Smooth muscle cell (in vitro differentiated cells): ENCODE measurements around the gene PSMD8. TPM values are rescaled to one million over a fixed set of nuclear protein-coding genes. Genes with fewer than 3 reads are reported as not detected.

Source experiments
- DNase-seq: peaks from one replicate; lab custom pipeline; 2025; ENCODE audit not compliant: unreplicated experiment; lab: John Stamatoyannopoulos, UW
- H2AFZ ChIP-seq: fragments of 200-600 bp; sonication (generic); 2 replicates; pipeline ENCODE4 v1.6.0; 2016; ENCODE audit warnings: antibody characterized with exemption, low read depth, mild to moderate bottlenecking
- H3F3A ChIP-seq: fragments of 200-600 bp; sonication (generic); 2 replicates; pipeline ENCODE4 v1.6.0; 2017; ENCODE audit warnings: antibody characterized with exemption, low read depth
- H3K27ac ChIP-seq: fragments of 200-600 bp; sonication (generic); 2 replicates; pipeline ENCODE4 v1.5.1; 2016; ENCODE audit warnings: low read depth, mild to moderate bottlenecking
- H3K27me3 ChIP-seq: fragments of 200-600 bp; sonication (generic); 2 replicates; pipeline ENCODE4 v1.6.1; 2016; ENCODE audit warnings: low read depth, mild to moderate bottlenecking
- H3K36me3 ChIP-seq: fragments of 200-600 bp; sonication (generic); 2 replicates; pipeline ENCODE4 v1.5.1; 2016; ENCODE audit warnings: low read depth
- H3K4me1 ChIP-seq: fragments of 200-600 bp; sonication (generic); 2 replicates; pipeline ENCODE4 v1.5.1; 2016; ENCODE audit warnings: low read depth
- H3K4me2 ChIP-seq: fragments of 200-600 bp; sonication (generic); 2 replicates; pipeline ENCODE4 v1.6.0; 2016; ENCODE audit warnings: mild to moderate bottlenecking
- H3K4me3 ChIP-seq: fragments of 200-600 bp; sonication (generic); 2 replicates; pipeline ENCODE4 v1.5.1; 2016; ENCODE audit warnings: mild to moderate bottlenecking
- H3K79me2 ChIP-seq: fragments of 200-600 bp; sonication (generic); 2 replicates; pipeline ENCODE4 v1.6.0; 2016; ENCODE audit warnings: low read depth, mild to moderate bottlenecking
- H3K9ac ChIP-seq: fragments of 200-600 bp; sonication (generic); 2 replicates; pipeline ENCODE4 v1.6.0; 2016; ENCODE audit warnings: low read depth
- H3K9me3 ChIP-seq: fragments of 200-600 bp; sonication (generic); replicated peaks from 2 replicates; pipeline ENCODE4 v1.5.1; 2016; ENCODE audit warnings: low read depth
- H4K20me1 ChIP-seq: fragments of 200-600 bp; sonication (generic); 2 replicates; pipeline ENCODE4 v1.6.0; 2016; ENCODE audit warnings: low read depth
- WGBS: methylation state at CpG from one replicate; pipeline ENCODE4 v1.1.7; 2016; ENCODE audit warnings: low lambda C conversion rate; 5-methylcytosine and 5-hydroxymethylcytosine counted together
- polyA plus RNA-seq: library from polyadenylated mRNA; unstranded; fragments of >200 nt; fragmentation: Nextera tagmentation; extraction: Ambion mirVana; gene quantifications from 2 replicates; pipeline ENCODE4 v1.2.1, GENCODE V29; 2016
- total RNA-seq: library from RNA; depleted of rRNA; stranded (reverse); fragments of >200 nt; gene quantifications from 2 replicates; pipeline ENCODE4 v1.2.3, GENCODE V29; 2014
- TF ChIP-seq, protein P1 (sequence below): fragments of 200-600 bp; sonication (generic); IDR thresholded peaks from 2 replicates; pipeline ENCODE4 v1.5.1; 2017; ENCODE audit warnings: borderline replicate concordance, mild to moderate bottlenecking, antibody characterized with exemption; ENCODE audit not compliant: insufficient read depth, poor library complexity, severe bottlenecking

The PSMD8 gene
- total and polyA plus RNA-seq, 2 experiments from 2014 or later, result 377 to 404 TPM

DNA sequence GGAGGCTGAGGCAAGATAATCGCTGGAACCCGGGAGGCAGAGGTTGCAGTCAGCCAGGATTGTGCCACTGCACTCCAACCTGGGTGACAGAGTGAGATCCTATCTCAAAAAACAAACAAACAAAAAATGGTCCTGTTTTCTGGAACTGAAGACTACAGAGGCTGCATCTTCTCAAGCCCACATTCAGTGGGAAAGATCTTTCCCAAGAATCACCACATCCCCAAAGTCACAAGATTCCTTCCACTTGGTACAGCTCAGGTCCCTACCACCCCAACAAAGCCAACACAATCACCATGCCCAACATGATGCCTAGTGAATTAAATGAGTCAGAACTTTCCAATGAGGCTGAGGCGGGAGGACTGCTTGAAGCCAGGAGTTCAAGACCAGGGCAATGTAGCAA is 23.5 kb upstream of the PSMD8 start:
- Histone ChIP-seq H3K9ac (no peak overlapping the region), H3K27me3 (no peaks in the 10 kb centered on the region), H3K79me2 (no peaks in the 10 kb centered on the region), H3K4me2 (no peak overlapping the region), H3F3A (no peaks in the 10 kb centered on the region), H3K9me3 (no peaks in the 10 kb centered on the region), H3K36me3 (no peaks in the 10 kb centered on the region), H3K27ac (no peak overlapping the region), H3K4me3 (no peak overlapping the region), H2AFZ (no peak overlapping the region), H3K4me1 (no peaks in the 10 kb centered on the region), H4K20me1 (no peaks in the 10 kb centered on the region)
- TF ChIP-seq, protein P1, sequence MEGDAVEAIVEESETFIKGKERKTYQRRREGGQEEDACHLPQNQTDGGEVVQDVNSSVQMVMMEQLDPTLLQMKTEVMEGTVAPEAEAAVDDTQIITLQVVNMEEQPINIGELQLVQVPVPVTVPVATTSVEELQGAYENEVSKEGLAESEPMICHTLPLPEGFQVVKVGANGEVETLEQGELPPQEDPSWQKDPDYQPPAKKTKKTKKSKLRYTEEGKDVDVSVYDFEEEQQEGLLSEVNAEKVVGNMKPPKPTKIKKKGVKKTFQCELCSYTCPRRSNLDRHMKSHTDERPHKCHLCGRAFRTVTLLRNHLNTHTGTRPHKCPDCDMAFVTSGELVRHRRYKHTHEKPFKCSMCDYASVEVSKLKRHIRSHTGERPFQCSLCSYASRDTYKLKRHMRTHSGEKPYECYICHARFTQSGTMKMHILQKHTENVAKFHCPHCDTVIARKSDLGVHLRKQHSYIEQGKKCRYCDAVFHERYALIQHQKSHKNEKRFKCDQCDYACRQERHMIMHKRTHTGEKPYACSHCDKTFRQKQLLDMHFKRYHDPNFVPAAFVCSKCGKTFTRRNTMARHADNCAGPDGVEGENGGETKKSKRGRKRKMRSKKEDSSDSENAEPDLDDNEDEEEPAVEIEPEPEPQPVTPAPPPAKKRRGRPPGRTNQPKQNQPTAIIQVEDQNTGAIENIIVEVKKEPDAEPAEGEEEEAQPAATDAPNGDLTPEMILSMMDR, result no peak
- no peak for DNase-seq
- WGBS, result 89% methylated on average over 3 of the region's 3 CpGs

DNA sequence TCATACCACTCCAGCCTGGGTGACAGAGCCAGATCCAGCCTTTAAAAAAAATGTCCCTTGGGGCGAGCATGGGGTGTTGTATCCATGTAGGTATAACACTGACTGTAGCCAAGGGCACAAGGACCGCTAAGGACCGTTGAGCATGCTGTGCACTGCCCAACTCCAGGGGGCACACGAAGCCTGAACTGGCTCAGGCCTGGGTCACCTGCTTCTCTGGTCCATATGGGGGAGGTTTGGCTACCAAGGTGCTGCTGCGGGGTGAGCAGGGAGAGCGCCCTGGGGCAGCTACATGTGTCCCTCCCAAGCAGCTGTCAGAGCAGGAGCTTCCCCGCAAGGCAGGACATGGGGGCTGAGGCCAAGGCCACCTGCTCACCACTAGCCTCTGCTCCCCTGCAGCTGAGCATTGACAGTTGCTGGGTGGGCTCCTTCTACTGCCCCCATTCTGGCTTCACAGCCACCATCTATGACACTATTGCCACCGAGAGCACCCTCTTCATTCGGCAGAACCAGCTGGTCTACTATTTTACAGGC is 22.4 kb upstream of the PSMD8 start:
- Histone ChIP-seq H3K27me3 (peaks cover 3% of the 10 kb centered on the region), H3K4me1 (no peaks in the 10 kb centered on the region), H3K4me2 (no peak overlapping the region), H3F3A (no peaks in the 10 kb centered on the region), H3K9ac (no peak overlapping the region), H2AFZ (no peak overlapping the region), H3K4me3 (no peak overlapping the region), H4K20me1 (no peaks in the 10 kb centered on the region), H3K9me3 (no peaks in the 10 kb centered on the region), H3K79me2 (no peaks in the 10 kb centered on the region), H3K36me3 (no peaks in the 10 kb centered on the region), H3K27ac (no peak overlapping the region)
- no peak for DNase-seq
- TF ChIP-seq, protein P1, result no peak
- 84% methylated on average over 9 of the region's 9 CpGs for WGBS

GRCh38 chr19:38352611-38353010 is 21.8 kb upstream of the PSMD8 start:
- H3K4me3 ChIP-seq, result no peak overlapping the region
- H3K4me1 ChIP-seq, result no peaks in the 10 kb centered on the region
- no peaks in the 10 kb centered on the region for H3F3A ChIP-seq
- no peaks in the 10 kb centered on the region for H3K36me3 ChIP-seq
- 92% methylated on average over 6 of the region's 8 CpGs for WGBS
- H3K9ac ChIP-seq, result no peak overlapping the region
- H3K27ac ChIP-seq, result no peak overlapping the region
- no peaks in the 10 kb centered on the region for H3K79me2 ChIP-seq
- TF ChIP-seq, protein P1, result no peak
- no peaks in the 10 kb centered on the region for H3K9me3 ChIP-seq
- peaks cover 7% of the 10 kb centered on the region for H3K27me3 ChIP-seq
- no peaks in the 10 kb centered on the region for H4K20me1 ChIP-seq
- no peak overlapping the region for H3K4me2 ChIP-seq
- H2AFZ ChIP-seq, result no peak overlapping the region
- DNase-seq, result no peak
